ENCODE data around the gene BRD4. TPM values are rescaled to one million over a fixed set of nuclear protein-coding genes. Genes with fewer than 3 reads are reported as not detected.

Gene BRD4
- 20.2 and 28.6 TPM in 2 replicates for total RNA-seq

GRCh38 chr19:15332311-15332996, at the start of gene BRD4:
Gene BRD4 (minus strand): TSS chr19:15332539. CDS start chr19:15273099, 59,440 bp downstream.

GRCh38 chr19:15379083-15379998, 47.0 kb upstream of the BRD4 start, which contains the start of gene AKAP8:
Gene AKAP8 (minus strand): TSS chr19:15379787. CDS start chr19:15379731, 56 bp downstream.

GRCh38 chr19:15200553-15201364, 131.6 kb downstream of the BRD4 start, which contains the start of gene NOTCH3:
Gene NOTCH3 (minus strand): TSS chr19:15200995. CDS start chr19:15200905, 90 bp downstream.

Other genes with a start within 250 kb of the BRD4 start
- gene SYDE1, start 225.1 kb downstream of the BRD4 start, total RNA-seq = 26.1 and 44.0 TPM in 2 replicates
- 31.2 and 57.9 TPM in 2 replicates for gene NOTCH3, start 131.5 kb downstream of the BRD4 start, total RNA-seq
- gene EPHX3, start 100.1 kb downstream of the BRD4 start, total RNA-seq = 0.09 TPM in 1 of 2 replicates, not detected in the other
- 11.6 and 15.8 TPM in 2 replicates for gene AKAP8, start 47.2 kb upstream of the BRD4 start, total RNA-seq
- gene AKAP8L, start 86.4 kb upstream of the BRD4 start, total RNA-seq = 63.5 and 65.0 TPM in 2 replicates
- gene WIZ, start 117.4 kb upstream of the BRD4 start, total RNA-seq = 7.1 and 18.7 TPM in 2 replicates
- under 0.01 TPM in 1 of 2 replicates, not detected in the other for gene RASAL3, start 132.0 kb upstream of the BRD4 start, total RNA-seq
- gene PGLYRP2, start 147.0 kb upstream of the BRD4 start, total RNA-seq = not detected in 2 replicates
- not detected in 2 replicates for gene CYP4F22, start 176.0 kb upstream of the BRD4 start, total RNA-seq

All from smooth muscle cell of the umbilical artery (primary cell).